ENCODE results near the gene FAM124A.

DNA sequence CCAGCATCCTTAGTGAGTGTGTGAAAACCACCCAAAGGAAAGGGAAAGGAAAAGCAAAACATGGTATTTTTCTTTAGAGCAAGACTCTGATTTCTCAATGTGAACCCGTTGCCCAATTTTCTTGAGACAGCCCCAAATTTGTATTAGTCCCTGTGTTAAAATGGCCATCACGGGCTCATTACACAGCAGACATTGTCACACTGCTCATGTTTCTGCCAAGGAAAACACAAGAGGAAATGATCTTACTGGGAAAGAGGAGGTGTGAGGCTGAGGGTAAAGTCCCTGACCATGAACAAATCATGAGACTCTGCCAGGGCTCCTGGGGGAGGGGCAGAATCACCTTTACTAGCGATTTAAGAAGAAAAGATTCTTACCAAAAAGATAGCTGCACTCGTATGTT is 54.4 kb downstream of the FAM124A start:
- no peak for TF ChIP-seq CTCF (IDR thresholded peaks at IDR 0.05; ENCODE audit: low read depth, low read length)
- TF ChIP-seq POLR2A (IDR thresholded peaks at IDR 0.05; ENCODE audit: extremely low read depth, insufficient read length) = no peak
